ENCODE data around the gene GSK3B. TPM values are rescaled to one million over a fixed set of nuclear protein-coding genes. Genes with fewer than 3 reads are reported as not detected.

Gene GSK3B
- total and polyA plus RNA-seq, 10 of the 15 experiments (the other 5 are each of a cell fraction or from before 2014, with no cell fraction given): 8.5 to 49.8 (median 25.5) TPM

GRCh38 chr3:119808244-119808643 lies 286.0 kb downstream of the GSK3B start (continued):
- TF ChIP-seq, protein P1, sequence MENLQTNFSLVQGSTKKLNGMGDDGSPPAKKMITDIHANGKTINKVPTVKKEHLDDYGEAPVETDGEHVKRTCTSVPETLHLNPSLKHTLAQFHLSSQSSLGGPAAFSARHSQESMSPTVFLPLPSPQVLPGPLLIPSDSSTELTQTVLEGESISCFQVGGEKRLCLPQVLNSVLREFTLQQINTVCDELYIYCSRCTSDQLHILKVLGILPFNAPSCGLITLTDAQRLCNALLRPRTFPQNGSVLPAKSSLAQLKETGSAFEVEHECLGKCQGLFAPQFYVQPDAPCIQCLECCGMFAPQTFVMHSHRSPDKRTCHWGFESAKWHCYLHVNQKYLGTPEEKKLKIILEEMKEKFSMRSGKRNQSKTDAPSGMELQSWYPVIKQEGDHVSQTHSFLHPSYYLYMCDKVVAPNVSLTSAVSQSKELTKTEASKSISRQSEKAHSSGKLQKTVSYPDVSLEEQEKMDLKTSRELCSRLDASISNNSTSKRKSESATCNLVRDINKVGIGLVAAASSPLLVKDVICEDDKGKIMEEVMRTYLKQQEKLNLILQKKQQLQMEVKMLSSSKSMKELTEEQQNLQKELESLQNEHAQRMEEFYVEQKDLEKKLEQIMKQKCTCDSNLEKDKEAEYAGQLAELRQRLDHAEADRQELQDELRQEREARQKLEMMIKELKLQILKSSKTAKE (IDR thresholded peaks at IDR 0.05; ENCODE audit: low read depth, poor library complexity, severe bottlenecking): no peak
- TF ChIP-seq RB1 (IDR thresholded peaks at IDR 0.05; ENCODE audit: borderline replicate concordance): no peak

- intact Hi-C loops (cut with micrococcal nuclease; ENCODE audit: unreplicated experiment): no loop called here
- TF ChIP-seq EED (IDR thresholded peaks at IDR 0.05; ENCODE audit: low read depth) (no peak), KAT2A (conservative IDR thresholded peaks at IDR 0.05; ENCODE audit: control insufficient read depth, low read depth, low read length) (no peak), RUNX3 (IDR thresholded peaks at IDR 0.05; ENCODE audit: low read length) (no peak), BMI1 (IDR thresholded peaks at IDR 0.05; ENCODE audit: borderline replicate concordance) (no peak)
- CTCF ChIA-PET: interaction anchor here (1.8 kb wide), 1 partner anchor 10 kb away, joined by 4 read pairs; no protein-coding TSS in a partner anchor
- Histone ChIP-seq H2AFZ (ENCODE audit: control insufficient read depth, low read depth, low read length) (no peak overlapping the region), H3K27me3 (replicated peaks in 1 of 2; ENCODE audit: control insufficient read depth in 2 of 2, insufficient read depth in 2 of 2, low read length in 1 of 2) (no peaks in the 10 kb centered on the region), H3K79me2 (ENCODE audit: control insufficient read depth, insufficient read depth, low read length) (no peaks in the 10 kb centered on the region), H3K36me3 (ENCODE audit: control insufficient read depth in 2 of 2, insufficient read depth in 2 of 2, low read length in 1 of 2) (no peaks in the 10 kb centered on the region), H4K20me1 (ENCODE audit: control insufficient read depth, insufficient read depth) (no peaks in the 10 kb centered on the region), H3K9ac (ENCODE audit: control insufficient read depth, insufficient read depth, low read length) (no peak overlapping the region), H3K27ac (ENCODE audit: control insufficient read depth, insufficient read depth) (no peak overlapping the region), H3K9me3 (replicated peaks; ENCODE audit: control insufficient read depth, insufficient read depth, low read length) (no peaks in the 10 kb centered on the region), H3K4me2 (ENCODE audit: control insufficient read depth, insufficient read depth) (no peak overlapping the region), H3K4me3 (no peak overlapping the region), H3K4me1 (ENCODE audit: control insufficient read depth, insufficient read depth, low read length) (no peaks in the 10 kb centered on the region)
- DNase-seq (ENCODE audit: low read depth, low spot score) (no peak), ATAC-seq (no peak), FAIRE-seq (no peak)
- WGBS (ENCODE audit: insufficient coverage, insufficient replicate concordance, low lambda C conversion rate, missing lambda C conversion rate): 30% methylated on average over 4 of the region's 4 CpGs
- POLR2A ChIA-PET: no interaction called here
- no TSS peak for BruUV-seq (replicated peaks)
- in situ Hi-C loops (cut with MboI): no loop called here
- RAD21 ChIA-PET (ENCODE audit: unreplicated experiment): no interaction called here
- SMC1A ChIA-PET (ENCODE audit: uncharacterized antibody, unreplicated experiment): interaction anchor here (1.6 to 2.1 kb wide), 3 partner anchors 9 to 270 kb away, joined by 3 to 8 read pairs (median 7); no protein-coding TSS in a partner anchor
Measured at GRCh38 chr3:119800844-119801243, 293.4 kb downstream of the GSK3B start.
